Endothelial cell of umbilical vein (primary cell): ENCODE results near the gene ERBB4. TPM values are rescaled to one million over a fixed set of nuclear protein-coding genes. Genes with fewer than 3 reads are reported as not detected.

ENCODE experiments used
- BruUV-seq: library from RNA; stranded (reverse); fragments of 400-500 nt; replicated peaks from 2 replicates; lab custom pipeline; 2021; lab: Mats Ljungman, UMichigan
- CTCF ChIA-PET: fragments of 300-600, 350-600 bp; sonication (Branson Sonifier 250); formaldehyde crosslinking; loops from one replicate; lab custom pipeline; 2021; ENCODE audit warnings: antibody characterized with exemption, inconsistent platforms; lab: Charles Lee
- POLR2A ChIA-PET: fragments of 300-600, 350-600 bp; sonication (Branson Sonifier 250); formaldehyde crosslinking; loops from one replicate; lab custom pipeline; 2021; ENCODE audit warnings: antibody characterized with exemption, inconsistent platforms; lab: Charles Lee
- DNase-seq: peaks from one replicate; pipeline ENCODE4 v3.0.0-alpha.2; 2011; ENCODE audit warnings: low read depth, low spot score
- FAIRE-seq: peaks from 2 replicates; lab custom pipeline; 2011; peaks lifted over from hg19 to GRCh38; lab: Jason Lieb, UNC
- H2AFZ ChIP-seq: 2 replicates; pipeline ENCODE4 v1.6.0; 2012; ENCODE audit warnings: low read depth, low read length, control low read depth, inconsistent platforms
- H3K27ac ChIP-seq: 2 replicates; pipeline ENCODE4 v1.5.1; 2011; ENCODE audit warnings: low read depth, mild to moderate bottlenecking, control low read depth, low read length, moderate library complexity; ENCODE audit not compliant: insufficient read depth
- H3K27me3 ChIP-seq, 2 experiments: 2 replicates each; pipeline versions ENCODE4 v1.6.0 to v1.6.1; 2011; ENCODE audit warnings: low read length in 2 of 2, mixed read lengths in 1 of 2; ENCODE audit not compliant: control insufficient read depth in 2 of 2, insufficient read depth in 2 of 2
- H3K36me3 ChIP-seq, 2 experiments: 2 replicates in 1 of 2; 3 replicates in 1 of 2; pipeline ENCODE4 v1.5.1; 2011; ENCODE audit warnings: low read length in 2 of 2, mild to moderate bottlenecking in 1 of 2, moderate library complexity in 1 of 2; ENCODE audit not compliant: control insufficient read depth in 2 of 2, insufficient read depth in 2 of 2; ENCODE audit errors: extremely low read depth in 1 of 2
- H3K4me1 ChIP-seq: 3 replicates; pipeline ENCODE4 v1.5.1; 2011; ENCODE audit warnings: mild to moderate bottlenecking, low read length; ENCODE audit not compliant: control insufficient read depth, insufficient read depth; ENCODE audit errors: extremely low read depth
- H3K4me2 ChIP-seq: 2 replicates; pipeline ENCODE4 v1.6.1; 2011; ENCODE audit warnings: low read length, control low read depth, mixed read lengths; ENCODE audit not compliant: insufficient read depth
- H3K4me3 ChIP-seq, 3 experiments: fragments of 200-600 bp in 1 of 3; sonication (generic), shearing (Covaris generic) in 1 of 3; replicated peaks in 1 of 3; 2 replicates each; pipeline ENCODE4 v1.5.1; 2011 to 2016; ENCODE audit warnings: control low read depth in 3 of 3, low read length in 3 of 3, mild to moderate bottlenecking in 2 of 3, inconsistent platforms in 1 of 3, low read depth in 1 of 3, moderate library complexity in 1 of 3; ENCODE audit not compliant: insufficient read depth in 1 of 3
- H3K79me2 ChIP-seq: 2 replicates; pipeline ENCODE4 v1.6.0; 2012; ENCODE audit warnings: low read length, inconsistent platforms; ENCODE audit not compliant: control insufficient read depth, insufficient read depth
- H3K9ac ChIP-seq: replicated peaks from 2 replicates; pipeline ENCODE3; 2011; ENCODE audit warnings: low read length, control low read depth; ENCODE audit not compliant: insufficient read depth; ENCODE audit errors: extremely low read depth
- H3K9me1 ChIP-seq: replicated peaks from 3 replicates; pipeline ENCODE4 v1.6.0; 2011; ENCODE audit warnings: mild to moderate bottlenecking, low read length; ENCODE audit not compliant: control insufficient read depth, insufficient read depth; ENCODE audit errors: extremely low read depth
- H3K9me3 ChIP-seq: replicated peaks from 2 replicates; pipeline ENCODE4 v1.5.1; 2012; ENCODE audit warnings: low read length, inconsistent platforms; ENCODE audit not compliant: control insufficient read depth, insufficient read depth
- H4K20me1 ChIP-seq: replicated peaks from 2 replicates; pipeline ENCODE3; 2011; ENCODE audit warnings: mild to moderate bottlenecking, low read length; ENCODE audit not compliant: control insufficient read depth, insufficient read depth; ENCODE audit errors: extremely low read depth
- CTCF ChIP-seq, 2 donors: IDR thresholded peaks; 1 replicate in 1 of 2; 2 replicates in 1 of 2; pipeline ENCODE4 v1.5.1; 2011; ENCODE audit warnings: low read length in 2 of 2, mild to moderate bottlenecking in 2 of 2, moderate library complexity in 2 of 2, control low read depth in 1 of 2, inconsistent platforms in 1 of 2, low read depth in 1 of 2; ENCODE audit not compliant: insufficient read depth in 1 of 2; ENCODE audit errors: extremely low read depth in 1 of 2
- EZH2 ChIP-seq: IDR thresholded peaks from 2 replicates; pipeline ENCODE4 v1.6.1; 2012; ENCODE audit warnings: borderline replicate concordance, low read depth, mild to moderate bottlenecking, moderate library complexity, low read length, inconsistent platforms; ENCODE audit not compliant: severe bottlenecking
- FOS ChIP-seq: IDR thresholded peaks from 2 replicates; pipeline ENCODE4 v1.6.1; 2011; ENCODE audit warnings: mild to moderate bottlenecking, low read length, moderate library complexity, borderline replicate concordance; ENCODE audit not compliant: insufficient read depth
- GATA2 ChIP-seq: IDR thresholded peaks from 2 replicates; pipeline ENCODE4 v1.7.0; 2011; ENCODE audit warnings: low read depth, mild to moderate bottlenecking, moderate library complexity, mixed read lengths, low read length; ENCODE audit not compliant: insufficient read length, insufficient read depth
- JUN ChIP-seq: IDR thresholded peaks from 2 replicates; pipeline ENCODE4 v1.6.1; 2011; ENCODE audit warnings: borderline replicate concordance, low read depth; ENCODE audit not compliant: insufficient read length, insufficient read depth
- MAX ChIP-seq: IDR thresholded peaks from 2 replicates; pipeline ENCODE4 v1.6.1; 2011; ENCODE audit not compliant: insufficient read depth, insufficient read length
- MYC ChIP-seq: IDR thresholded peaks from one replicate; pipeline ENCODE4 v1.6.1; 2011; ENCODE audit warnings: mild to moderate bottlenecking, low read depth, low read length
- POLR2A ChIP-seq: IDR thresholded peaks from 2 replicates; pipeline ENCODE4 v1.6.1; 2012; ENCODE audit warnings: low read depth, mild to moderate bottlenecking, control low read depth, low read length
- POLR2AphosphoS5 ChIP-seq: IDR thresholded peaks from 2 replicates; pipeline ENCODE4 v1.6.1; 2012; ENCODE audit warnings: low read depth, mild to moderate bottlenecking, control low read depth, low read length, moderate library complexity; ENCODE audit not compliant: insufficient read depth
- dilution Hi-C: fragments of 300-500 bp; cut with MboI; formaldehyde crosslinking; loops from one replicate; pipeline ENCODE4 v1.15.0; 2019; ENCODE audit warnings: low sequenced_read_pairs; ENCODE audit not compliant: extremely low pct_ligation_motif_present
- intact Hi-C: fragments of 100-400 bp; cut with micrococcal nuclease; formaldehyde crosslinking; loops from one replicate; pipeline ENCODE4 v1.10.0; 2022
- polyA plus RNA-seq, 4 experiments: library from polyadenylated mRNA; depleted of rRNA in 3 of 4; stranded (reverse) in 3 of 4; unstranded in 1 of 4; fragments of >200 nt; gene quantifications; 2 replicates each; pipeline versions ENCODE4 v1.2.1 to v1.2.3, GENCODE V29; 2011 to 2012; ENCODE audit warnings: missing spikeins in 1 of 4
- total RNA-seq: library from RNA; stranded (reverse); gene quantifications from 2 replicates; pipeline ENCODE4 v1.2.3, GENCODE V29; 2021

ERBB4 gene
- total and polyA plus RNA-seq, 2 donors (not counting 3 experiments of a cell fraction or from before 2014, with no cell fraction given) = 0.01 to 0.27 TPM

DNA sequence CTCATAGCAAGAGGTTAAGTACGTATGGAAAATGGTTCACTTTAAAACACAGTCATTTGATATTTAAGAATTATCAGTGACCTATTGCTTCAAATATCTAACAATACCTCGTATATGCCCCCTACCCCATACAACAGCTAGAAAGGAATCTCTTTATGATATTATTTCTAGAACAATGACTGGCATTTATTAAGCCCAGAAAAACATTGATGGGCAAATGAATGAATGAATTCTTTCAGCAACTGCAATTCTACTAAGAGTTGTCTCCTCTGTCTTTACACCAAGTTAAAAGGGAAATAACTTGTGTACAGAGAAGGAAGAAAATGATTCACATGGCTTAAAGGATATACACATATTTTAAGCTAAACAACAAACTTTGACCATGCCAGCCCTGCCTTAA lies 384.7 kb downstream of the ERBB4 start:
- Histone ChIP-seq H3K9ac (no peak overlapping the region), H3K4me1 (no peaks in the 10 kb centered on the region), H3K9me3 (no peaks in the 10 kb centered on the region), H3K27ac (no peak overlapping the region), H3K4me3 (no peak overlapping the region), H2AFZ (no peak overlapping the region), H4K20me1 (no peaks in the 10 kb centered on the region), H3K27me3 (no peaks in the 10 kb centered on the region), H3K4me2 (no peak overlapping the region), H3K36me3 (no peaks in the 10 kb centered on the region), H3K79me2 (no peaks in the 10 kb centered on the region), H3K9me1 (no peaks in the 10 kb centered on the region)
- dilution Hi-C loops (no loop called here), intact Hi-C loops (no loop called here)
- ChIA-PET CTCF (interaction anchor here (0.6 to 1.4 kb wide), 2 partner anchors 96 to 149 kb away, joined by 3 to 4 read pairs; no protein-coding TSS in a partner anchor), POLR2A (no interaction called here)
- DNase-seq (no peak), FAIRE-seq (no peak)
- TF ChIP-seq POLR2A (no peak), GATA2 (no peak), FOS (no peak), JUN (no peak), MAX (no peak), MYC (no peak), POLR2AphosphoS5 (no peak), EZH2 (no peak), CTCF (IDR thresholded peaks at IDR 0.05; ENCODE audit: extremely low read depth in 1 of 2, insufficient read depth in 1 of 2, low read depth in 1 of 2, low read length in 2 of 2) (no peak)
- BruUV-seq = no TSS peak
